Urothelium cell line (cell line): ENCODE data around the gene LY6G6F.

ENCODE experiments used
- DNase-seq: peaks from one replicate; pipeline ENCODE4 v3.0.0; 2011; ENCODE audit warnings: low spot score, mixed read lengths
- FAIRE-seq: peaks from 2 replicates; lab custom pipeline; 2011; peaks lifted over from hg19 to GRCh38; lab: Jason Lieb, UNC

LY6G6F gene

GRCh38 chr6:31676322-31676903 is 30.3 kb upstream of the LY6G6F start:
- DNase-seq (no peak), FAIRE-seq (no peak)

GRCh38 chr6:31676904-31677303 is 29.8 kb upstream of the LY6G6F start:
- DNase-seq (no peak), FAIRE-seq (no peak)

GRCh38 chr6:31677955-31678354 is 28.7 kb upstream of the LY6G6F start:
- FAIRE-seq = no peak
- no peak for DNase-seq

GRCh38 chr6:31680226-31681134 is 26.2 kb upstream of the LY6G6F start, which contains the start of gene LY6G5C:
TSS of gene LY6G5C (minus strand) at chr6:31681067. CDS start at chr6:31680373, 694 bp downstream.
- peak; percentile 56 for DNase-seq

GRCh38 chr6:31681135-31681671 is 25.5 kb upstream of the LY6G6F start:
- FAIRE-seq (no peak), DNase-seq (no peak)

More at GRCh38 chr6:31680226-31681134, 26.2 kb upstream of the LY6G6F start, which contains the start of gene LY6G5C:
- FAIRE-seq = no peak

GRCh38 chr6:31683591-31683990 is 23.1 kb upstream of the LY6G6F start:
- FAIRE-seq = no peak
- no peak for DNase-seq

- no peak for FAIRE-seq
- no peak for DNase-seq
Observed at GRCh38 chr6:31686483-31686882, 20.2 kb upstream of the LY6G6F start.

- DNase-seq (no peak), FAIRE-seq (no peak)
Observed at GRCh38 chr6:31687321-31687720, 19.3 kb upstream of the LY6G6F start.

GRCh38 chr6:31687860-31688693 is 18.6 kb upstream of the LY6G6F start:
- no peak for DNase-seq
- FAIRE-seq = no peak

GRCh38 chr6:31689249-31690110 is 17.2 kb upstream of the LY6G6F start:
- FAIRE-seq (peak; percentile 46), DNase-seq (no peak)

GRCh38 chr6:31690231-31691077 is 16.2 kb upstream of the LY6G6F start:
- DNase-seq (no peak), FAIRE-seq (no peak)

GRCh38 chr6:31691078-31691463 is 15.6 kb upstream of the LY6G6F start:
- DNase-seq (no peak), FAIRE-seq (no peak)

GRCh38 chr6:31691564-31692108 is 15.0 kb upstream of the LY6G6F start:
- FAIRE-seq (no peak), DNase-seq (no peak)

- FAIRE-seq = no peak
- DNase-seq = no peak
Observed at GRCh38 chr6:31692353-31692752, 14.3 kb upstream of the LY6G6F start.

- FAIRE-seq (no peak), DNase-seq (no peak)
Observed at GRCh38 chr6:31692886-31693285, 13.8 kb upstream of the LY6G6F start.

GRCh38 chr6:31693535-31693934 is 13.1 kb upstream of the LY6G6F start:
- FAIRE-seq (no peak), DNase-seq (no peak)

- DNase-seq = no peak
- no peak for FAIRE-seq
Observed at GRCh38 chr6:31697555-31697954, 9.1 kb upstream of the LY6G6F start.

GRCh38 chr6:31700740-31701401 is 5.8 kb upstream of the LY6G6F start:
- DNase-seq (no peak), FAIRE-seq (no peak)
